GM23338 (cell line): Measurements from ENCODE around the gene HBA1.

ENCODE experiments used
- CREB1 ChIP-seq: fragments of 250-450 bp; sonication (Bioruptor Pico); IDR thresholded peaks from 2 replicates; pipeline ENCODE4 v1.5.0; 2020; ENCODE audit warnings: low read depth, mild to moderate bottlenecking, moderate library complexity
- CTCF ChIP-seq, 2 experiments: fragments of 200-600 bp in 1 of 2; sonication (generic) in 1 of 2; conservative IDR thresholded peaks; 2 replicates each; pipeline versions ENCODE4 v1.5.1 to v1.6.1; 2016 to 2017; ENCODE audit warnings: antibody characterized with exemption in 2 of 2, low read depth in 2 of 2, mild to moderate bottlenecking in 2 of 2, moderate library complexity in 1 of 2
- EZH2 ChIP-seq: fragments of 200-600 bp; sonication (generic); IDR thresholded peaks from one replicate; pipeline ENCODE4 v1.8.0; 2017; ENCODE audit warnings: antibody characterized with exemption, mild to moderate bottlenecking, low read depth; ENCODE audit not compliant: unreplicated experiment
- EZH2phosphoT487 ChIP-seq: fragments of 200-600 bp; sonication (generic); IDR thresholded peaks from one replicate; pipeline ENCODE4 v1.8.1; 2018; ENCODE audit warnings: antibody characterized with exemption; ENCODE audit not compliant: unreplicated experiment
- POLR2AphosphoS5 ChIP-seq: IDR thresholded peaks from 2 replicates; pipeline ENCODE4 v1.6.1; 2016; ENCODE audit warnings: antibody characterized with exemption, low read depth
- REST ChIP-seq: IDR thresholded peaks from one replicate; pipeline ENCODE4 v1.6.1; 2018; ENCODE audit warnings: antibody characterized with exemption; ENCODE audit not compliant: unreplicated experiment
- ZNF114 ChIP-seq: fragments of 250-450 bp; sonication (Bioruptor Pico); IDR thresholded peaks from 2 replicates; pipeline ENCODE4 v1.5.0; 2020; ENCODE audit warnings: mild to moderate bottlenecking, moderate library complexity
- TF ChIP-seq, protein P1 (sequence below): IDR thresholded peaks from 2 replicates; pipeline ENCODE4 v1.6.1; 2016; ENCODE audit warnings: antibody characterized with exemption

GRCh38 chr16:189604-190186 is 13.2 kb downstream of the HBA1 start:
- TF ChIP-seq EZH2 (no peak), CTCF (conservative IDR thresholded peaks at IDR 0.05; ENCODE audit: low read depth in 2 of 2) (no peak), REST (no peak), CREB1 (CRISPR knock-in tag) (no peak), ZNF114 (no peak), EZH2phosphoT487 (no peak), POLR2AphosphoS5 (no peak)
- TF ChIP-seq, protein P1, sequence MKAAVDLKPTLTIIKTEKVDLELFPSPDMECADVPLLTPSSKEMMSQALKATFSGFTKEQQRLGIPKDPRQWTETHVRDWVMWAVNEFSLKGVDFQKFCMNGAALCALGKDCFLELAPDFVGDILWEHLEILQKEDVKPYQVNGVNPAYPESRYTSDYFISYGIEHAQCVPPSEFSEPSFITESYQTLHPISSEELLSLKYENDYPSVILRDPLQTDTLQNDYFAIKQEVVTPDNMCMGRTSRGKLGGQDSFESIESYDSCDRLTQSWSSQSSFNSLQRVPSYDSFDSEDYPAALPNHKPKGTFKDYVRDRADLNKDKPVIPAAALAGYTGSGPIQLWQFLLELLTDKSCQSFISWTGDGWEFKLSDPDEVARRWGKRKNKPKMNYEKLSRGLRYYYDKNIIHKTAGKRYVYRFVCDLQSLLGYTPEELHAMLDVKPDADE = no peak
